Measurements from ENCODE around the gene PAIP2.

GRCh38 chr5:139383993-139384590 is 42.4 kb downstream of the PAIP2 start:
- TF ChIP-seq, protein P1, sequence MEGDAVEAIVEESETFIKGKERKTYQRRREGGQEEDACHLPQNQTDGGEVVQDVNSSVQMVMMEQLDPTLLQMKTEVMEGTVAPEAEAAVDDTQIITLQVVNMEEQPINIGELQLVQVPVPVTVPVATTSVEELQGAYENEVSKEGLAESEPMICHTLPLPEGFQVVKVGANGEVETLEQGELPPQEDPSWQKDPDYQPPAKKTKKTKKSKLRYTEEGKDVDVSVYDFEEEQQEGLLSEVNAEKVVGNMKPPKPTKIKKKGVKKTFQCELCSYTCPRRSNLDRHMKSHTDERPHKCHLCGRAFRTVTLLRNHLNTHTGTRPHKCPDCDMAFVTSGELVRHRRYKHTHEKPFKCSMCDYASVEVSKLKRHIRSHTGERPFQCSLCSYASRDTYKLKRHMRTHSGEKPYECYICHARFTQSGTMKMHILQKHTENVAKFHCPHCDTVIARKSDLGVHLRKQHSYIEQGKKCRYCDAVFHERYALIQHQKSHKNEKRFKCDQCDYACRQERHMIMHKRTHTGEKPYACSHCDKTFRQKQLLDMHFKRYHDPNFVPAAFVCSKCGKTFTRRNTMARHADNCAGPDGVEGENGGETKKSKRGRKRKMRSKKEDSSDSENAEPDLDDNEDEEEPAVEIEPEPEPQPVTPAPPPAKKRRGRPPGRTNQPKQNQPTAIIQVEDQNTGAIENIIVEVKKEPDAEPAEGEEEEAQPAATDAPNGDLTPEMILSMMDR (IDR thresholded peaks at IDR 0.05; ENCODE audit: insufficient read depth, low read length): no peak
- TF ChIP-seq POLR2AphosphoS5 (IDR thresholded peaks at IDR 0.05; ENCODE audit: low read depth) (no peak), SPI1 (IDR thresholded peaks at IDR 0.05; ENCODE audit: borderline replicate concordance, low read depth) (no peak)
